ENCODE data around the gene WDR27.

GRCh38 chr6:169657284-169657610 is 44.6 kb downstream of the WDR27 start:
- TF ChIP-seq CTCF (IDR thresholded peaks at IDR 0.05; ENCODE audit: borderline replicate concordance, extremely low read depth, low read length, poor library complexity, severe bottlenecking): no peak
- no peak for TF ChIP-seq EZH2 (IDR thresholded peaks at IDR 0.05; ENCODE audit: borderline replicate concordance, low read depth, low read length, severe bottlenecking)

Data from DND-41 (cell line).